Parathyroid adenoma (tissue), 2 donors: ENCODE results near the gene SOX11.

Experiments
- H2AFZ ChIP-seq: fragments of 300-600 bp; sonication (generic); one replicate; pipeline ENCODE4 v1.7.0; 2017; ENCODE audit warnings: antibody characterized with exemption, mild to moderate bottlenecking
- H3K27ac ChIP-seq: fragments of 300-600 bp; sonication (generic); one replicate; pipeline ENCODE4 v1.7.0; 2017
- H3K27me3 ChIP-seq: fragments of 300-600 bp; sonication (generic); one replicate; pipeline ENCODE4 v1.7.0; 2017; ENCODE audit warnings: low read length; ENCODE audit not compliant: control insufficient read depth, insufficient read depth
- H3K36me3 ChIP-seq: fragments of 300-600 bp; sonication (generic); one replicate; pipeline ENCODE4 v1.7.0; 2017; ENCODE audit warnings: low read length; ENCODE audit not compliant: control insufficient read depth, insufficient read depth
- H3K4me1 ChIP-seq: fragments of 300-600 bp; sonication (generic); one replicate; pipeline ENCODE4 v1.7.0; 2017; ENCODE audit warnings: control low read depth
- H3K4me2 ChIP-seq: fragments of 300-600 bp; sonication (generic); one replicate; pipeline ENCODE4 v1.7.0; 2017; ENCODE audit warnings: low read length
- H3K4me3 ChIP-seq: fragments of 300-600 bp; sonication (generic); one replicate; pipeline ENCODE4 v1.7.0; 2017; ENCODE audit warnings: low read depth, low read length
- H3K79me2 ChIP-seq: fragments of 300-600 bp; sonication (generic); one replicate; pipeline ENCODE4 v1.7.0; 2017; ENCODE audit warnings: control low read depth
- H3K9ac ChIP-seq: fragments of 300-600 bp; sonication (generic); one replicate; pipeline ENCODE4 v1.7.0; 2017; ENCODE audit warnings: mild to moderate bottlenecking
- H3K9me3 ChIP-seq: fragments of 300-600 bp; sonication (generic); one replicate; pipeline ENCODE4 v1.7.0; 2017; ENCODE audit warnings: low read length; ENCODE audit not compliant: control insufficient read depth
- CTCF ChIP-seq: fragments of 300-600 bp; sonication (generic); IDR thresholded peaks from one replicate; pipeline ENCODE4 v1.7.0; 2017; ENCODE audit warnings: antibody characterized with exemption, mild to moderate bottlenecking
- donor health status: primary hyperparathyroidism.

Gene SOX11

GRCh38 chr2:5672749-5673144 is 19.4 kb upstream of the SOX11 start:
- Histone ChIP-seq H3K9me3 (no peaks in the 10 kb centered on the region), H3K27ac (no peak overlapping the region), H3K4me1 (no peaks in the 10 kb centered on the region), H3K4me3 (no peak overlapping the region), H3K27me3 (no peaks in the 10 kb centered on the region), H3K36me3 (no peaks in the 10 kb centered on the region), H3K79me2 (no peaks in the 10 kb centered on the region), H3K4me2 (no peak overlapping the region), H3K9ac (no peak overlapping the region), H2AFZ (no peak overlapping the region)
- TF ChIP-seq CTCF: no peak

GRCh38 chr2:5673145-5674025 is 18.8 kb upstream of the SOX11 start:
- Histone ChIP-seq H2AFZ (no peak overlapping the region), H3K79me2 (no peaks in the 10 kb centered on the region), H3K36me3 (no peaks in the 10 kb centered on the region), H3K4me2 (no peak overlapping the region), H3K4me1 (no peaks in the 10 kb centered on the region), H3K27ac (no peak overlapping the region), H3K9ac (no peak overlapping the region), H3K9me3 (no peaks in the 10 kb centered on the region), H3K4me3 (no peak overlapping the region), H3K27me3 (no peaks in the 10 kb centered on the region)
- no peak for TF ChIP-seq CTCF

- Histone ChIP-seq H3K9ac (no peak overlapping the region), H3K4me3 (no peak overlapping the region), H3K4me2 (no peak overlapping the region), H3K9me3 (no peaks in the 10 kb centered on the region), H3K36me3 (no peaks in the 10 kb centered on the region), H2AFZ (no peak overlapping the region), H3K79me2 (no peaks in the 10 kb centered on the region), H3K4me1 (no peaks in the 10 kb centered on the region), H3K27ac (no peak overlapping the region), H3K27me3 (no peaks in the 10 kb centered on the region)
- no peak for TF ChIP-seq CTCF
These were observed 18.2 kb upstream of the SOX11 start for GRCh38 chr2:5674026-5674340.

- TF ChIP-seq CTCF: no peak
- no peak overlapping the region for H3K27ac ChIP-seq
These were observed 15.1 kb upstream of the SOX11 start for GRCh38 chr2:5677133-5677532.

GRCh38 chr2:5683471-5683870 is 8.7 kb upstream of the SOX11 start:
- H3K4me1 ChIP-seq: no peaks in the 10 kb centered on the region
- H3K36me3 ChIP-seq: no peaks in the 10 kb centered on the region
- H3K9me3 ChIP-seq: no peaks in the 10 kb centered on the region
- H3K27ac ChIP-seq: no peak overlapping the region
- no peak overlapping the region for H3K9ac ChIP-seq
- no peak for TF ChIP-seq CTCF
- H3K4me2 ChIP-seq: no peak overlapping the region
- no peak overlapping the region for H2AFZ ChIP-seq
- no peak overlapping the region for H3K4me3 ChIP-seq
- H3K27me3 ChIP-seq: no peaks in the 10 kb centered on the region
- no peaks in the 10 kb centered on the region for H3K79me2 ChIP-seq

More at GRCh38 chr2:5677133-5677532, 15.1 kb upstream of the SOX11 start:
- no peaks in the 10 kb centered on the region for H3K4me1 ChIP-seq
- no peak overlapping the region for H2AFZ ChIP-seq
- no peak overlapping the region for H3K4me3 ChIP-seq
- no peak overlapping the region for H3K4me2 ChIP-seq
- H3K9me3 ChIP-seq: no peaks in the 10 kb centered on the region
- H3K36me3 ChIP-seq: no peaks in the 10 kb centered on the region
- no peak overlapping the region for H3K9ac ChIP-seq
- no peaks in the 10 kb centered on the region for H3K27me3 ChIP-seq
- no peaks in the 10 kb centered on the region for H3K79me2 ChIP-seq
